ENCODE results near the gene UGT1A4. TPM values are rescaled to one million over a fixed set of nuclear protein-coding genes. Genes with fewer than 3 reads are reported as not detected.

Gene UGT1A4
- total RNA-seq, 1 experiment from 2014 or later, result not detected

DNA sequence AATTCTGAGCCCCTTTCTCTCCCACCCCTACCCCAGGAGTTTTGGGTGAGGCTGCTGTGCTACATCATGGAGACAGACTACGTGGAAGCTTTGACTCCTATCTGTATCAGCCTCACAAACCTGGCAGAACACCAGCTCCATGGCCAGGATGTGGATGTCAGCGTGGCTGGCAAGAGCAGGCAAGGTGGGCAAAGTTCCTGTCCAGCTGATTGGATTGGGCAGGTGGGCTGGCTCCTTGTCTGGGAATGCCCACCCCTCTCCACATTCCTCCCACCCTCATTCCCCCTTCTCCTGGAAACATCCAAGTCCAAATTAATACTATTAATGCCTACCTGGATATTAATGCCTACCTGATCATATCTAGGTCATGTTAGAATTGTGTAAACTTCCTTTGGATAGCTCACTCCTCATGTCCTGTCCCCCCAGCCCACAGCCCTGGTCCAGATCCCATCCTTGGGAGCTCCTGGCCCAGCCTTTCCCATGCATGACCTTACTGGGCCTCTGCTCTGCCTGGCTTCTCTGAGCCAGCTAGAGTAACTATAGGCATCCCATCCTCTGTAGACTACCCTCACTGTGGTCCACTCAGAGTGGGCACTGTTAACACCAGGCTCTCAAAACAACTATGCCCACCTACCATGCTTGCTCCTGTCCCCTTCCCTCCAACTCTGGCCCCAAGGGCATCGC is 83.7 kb downstream of the UGT1A4 start:
- in situ Hi-C loops (cut with HindIII; ENCODE audit: low sequenced_read_pairs), result no loop called here
- DNase-seq (ENCODE audit: low spot score), result no peak

DNA sequence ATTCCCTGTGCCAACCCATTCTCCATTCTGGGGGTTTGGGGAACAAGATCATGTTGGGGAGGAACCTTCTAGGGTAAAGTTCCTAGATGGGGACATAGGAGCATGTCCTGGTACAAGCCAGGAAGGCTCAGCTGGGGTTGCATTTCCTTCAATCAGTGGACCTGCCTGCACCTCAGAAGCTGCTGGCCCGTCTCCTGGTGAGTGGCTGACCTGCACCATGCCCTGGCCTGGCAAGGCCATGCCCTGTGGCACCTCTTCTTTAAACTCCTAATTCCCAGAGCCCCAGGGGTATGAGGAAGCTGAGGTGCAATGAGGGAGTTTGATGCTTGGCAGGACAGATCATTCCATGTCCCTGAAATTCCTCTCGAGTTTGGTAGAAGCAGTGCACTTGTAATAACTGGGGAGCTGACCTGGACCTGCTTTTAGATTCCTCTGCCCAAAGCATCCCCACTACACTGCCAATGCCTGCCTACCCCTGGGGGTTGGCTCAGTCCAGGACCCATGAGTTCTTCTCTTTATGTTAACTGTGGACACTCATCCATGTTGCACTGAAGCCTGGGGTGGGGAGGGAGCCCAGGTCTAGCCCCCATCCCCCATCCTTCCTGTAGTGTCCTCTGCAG is 84.9 kb downstream of the UGT1A4 start:
- in situ Hi-C loops (cut with HindIII; ENCODE audit: low sequenced_read_pairs), result no loop called here
- DNase-seq (ENCODE audit: low spot score), result no peak

DNA sequence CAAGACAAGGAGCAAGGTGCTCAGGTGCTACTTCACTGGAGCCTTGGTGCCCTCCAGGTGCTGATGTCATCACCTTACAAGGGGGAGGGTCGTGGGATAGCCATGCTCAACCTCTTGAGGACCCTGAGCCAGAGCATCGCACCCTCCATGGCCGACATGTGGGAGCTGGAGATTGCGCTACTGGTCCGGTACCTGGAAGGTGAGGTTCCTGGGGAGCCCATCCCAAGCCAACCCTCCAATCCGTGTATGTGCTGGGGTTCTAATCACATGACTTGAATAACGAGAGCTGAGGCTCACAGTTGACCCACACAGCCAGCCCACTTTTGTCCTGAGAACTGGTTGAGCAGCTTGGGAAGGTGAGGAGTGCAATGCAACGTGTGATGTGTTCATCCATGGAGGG is 85.5 kb downstream of the UGT1A4 start:
- no peak for DNase-seq (ENCODE audit: low spot score)
- in situ Hi-C loops (cut with HindIII; ENCODE audit: low sequenced_read_pairs), result no loop called here

DNA sequence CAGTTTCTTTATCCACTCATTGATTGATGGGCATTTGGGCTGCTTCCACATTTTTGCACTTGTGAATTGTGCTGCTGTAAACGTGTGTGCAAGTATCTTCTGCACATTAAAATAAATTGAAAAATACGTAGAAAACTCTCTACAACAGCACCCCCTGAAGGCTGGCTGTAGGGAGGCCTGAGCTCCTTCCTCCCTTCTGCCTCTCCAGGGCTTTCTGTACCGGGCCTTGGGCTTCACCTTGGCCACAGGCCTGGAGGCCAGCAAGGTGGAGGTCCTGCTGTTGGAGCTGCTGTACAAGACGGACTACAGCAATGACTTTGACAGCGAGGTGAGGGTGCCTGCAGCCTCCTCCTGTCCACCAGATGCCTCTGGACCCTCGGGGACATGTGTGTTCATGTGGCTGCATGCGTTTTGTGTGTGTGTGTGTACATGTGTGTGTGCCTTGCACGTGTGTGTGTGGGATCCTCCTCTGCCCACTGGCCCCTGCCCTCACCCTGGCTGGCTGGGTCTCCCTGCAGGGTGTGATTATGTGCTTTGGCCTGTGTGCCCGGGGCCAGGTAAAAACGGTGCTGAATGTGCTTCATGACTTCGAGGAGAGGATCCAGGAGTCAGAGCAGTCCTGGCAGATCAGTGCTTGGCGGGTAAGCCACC is 88.8 kb downstream of the UGT1A4 start:
- in situ Hi-C loops (cut with HindIII; ENCODE audit: low sequenced_read_pairs), result no loop called here

DNA sequence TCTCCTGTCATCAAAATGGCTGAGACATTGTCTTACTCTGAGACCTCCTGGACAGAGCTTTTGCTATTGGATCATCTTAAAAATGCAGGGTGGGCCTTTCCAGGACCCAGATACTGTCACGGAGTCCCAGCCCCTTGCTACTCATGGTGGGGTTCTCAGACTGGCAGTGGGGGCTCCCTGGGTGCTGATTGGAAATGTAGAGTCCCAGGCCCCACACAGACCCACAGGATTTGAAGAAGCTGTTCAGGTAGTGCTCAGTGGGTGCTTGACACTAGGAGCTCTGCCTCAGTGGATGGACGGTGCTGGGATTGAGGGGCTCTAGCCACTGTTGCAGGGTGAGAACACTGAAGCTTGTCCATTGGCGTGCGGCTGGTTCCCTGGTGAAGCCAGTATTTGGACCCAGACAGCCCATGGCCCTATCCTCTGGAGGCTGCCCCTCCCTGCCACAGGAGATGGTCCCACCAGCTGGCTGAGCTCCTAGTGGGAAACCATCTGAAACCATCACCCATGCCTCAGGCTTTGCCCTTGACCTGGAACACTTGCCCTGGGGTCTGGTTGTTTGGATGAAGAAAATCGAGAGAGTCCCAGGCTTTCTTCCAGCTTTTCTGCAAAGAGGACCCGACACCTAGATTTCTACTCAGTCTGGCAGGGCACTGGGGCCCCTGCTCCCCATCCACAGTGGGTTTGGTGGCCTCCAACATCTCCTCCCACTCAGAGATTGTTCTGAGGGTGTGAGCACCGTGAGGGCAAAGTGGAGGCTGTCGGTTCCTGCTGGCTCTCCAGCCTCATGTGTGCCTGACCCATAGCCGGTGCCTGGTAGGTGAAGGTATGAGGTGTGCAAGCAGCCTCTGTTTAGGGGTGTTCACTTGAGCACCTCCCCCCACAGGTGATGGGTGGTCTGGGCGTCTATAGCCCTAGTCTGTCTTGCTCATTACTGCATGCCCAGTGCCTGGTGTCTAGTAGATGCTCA is 89.7 kb downstream of the UGT1A4 start:
- in situ Hi-C loops (cut with HindIII; ENCODE audit: low sequenced_read_pairs), result no loop called here
- DNase-seq (ENCODE audit: low spot score), result no peak

More for the DNA sequence above, 88.8 kb downstream of the UGT1A4 start:
- DNase-seq (ENCODE audit: low spot score), result no peak

DNA sequence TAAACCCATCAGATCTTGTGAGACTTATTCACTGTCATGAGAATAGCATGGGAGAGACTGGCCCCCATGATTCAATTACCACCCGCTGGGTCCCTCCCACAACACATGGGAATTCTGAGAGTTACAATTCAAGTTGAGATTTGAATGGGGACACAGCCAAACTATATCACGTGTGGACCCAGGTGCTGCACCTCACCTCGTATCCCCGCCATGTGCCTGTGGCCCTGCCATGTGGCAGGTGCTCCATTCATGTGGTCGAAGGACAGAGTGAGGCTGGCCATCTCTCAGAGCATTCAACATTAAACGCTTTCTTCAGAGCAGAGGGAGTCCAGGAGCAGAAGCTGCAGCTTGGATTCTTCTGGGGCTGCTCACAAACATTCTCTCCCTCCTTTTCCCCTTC is 91.8 kb downstream of the UGT1A4 start:
- no peak for DNase-seq (ENCODE audit: low spot score)
- in situ Hi-C loops (cut with HindIII; ENCODE audit: low sequenced_read_pairs), result no loop called here

DNA sequence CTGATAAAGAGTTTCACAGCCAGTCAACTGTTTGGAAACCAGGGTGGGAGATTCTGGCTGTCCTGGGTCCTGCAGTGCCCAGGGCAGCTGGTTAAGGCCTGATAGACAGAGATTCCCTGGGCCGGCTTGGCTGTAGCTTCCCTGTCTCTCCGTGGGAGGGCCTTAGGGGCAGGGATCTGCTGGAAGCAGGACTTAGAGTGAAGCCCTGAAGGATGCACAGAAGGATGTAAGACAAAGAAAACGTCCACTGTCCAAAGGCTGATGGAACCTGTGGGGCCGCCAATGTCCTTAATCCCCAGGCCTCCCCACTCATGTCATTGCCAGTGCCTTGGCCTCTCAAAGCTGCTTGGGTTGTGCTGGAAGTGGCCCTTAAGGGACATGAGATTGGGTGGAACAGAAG is 92.6 kb downstream of the UGT1A4 start:
- in situ Hi-C loops (cut with HindIII; ENCODE audit: low sequenced_read_pairs), result no loop called here
- no peak for DNase-seq (ENCODE audit: low spot score)

DNA sequence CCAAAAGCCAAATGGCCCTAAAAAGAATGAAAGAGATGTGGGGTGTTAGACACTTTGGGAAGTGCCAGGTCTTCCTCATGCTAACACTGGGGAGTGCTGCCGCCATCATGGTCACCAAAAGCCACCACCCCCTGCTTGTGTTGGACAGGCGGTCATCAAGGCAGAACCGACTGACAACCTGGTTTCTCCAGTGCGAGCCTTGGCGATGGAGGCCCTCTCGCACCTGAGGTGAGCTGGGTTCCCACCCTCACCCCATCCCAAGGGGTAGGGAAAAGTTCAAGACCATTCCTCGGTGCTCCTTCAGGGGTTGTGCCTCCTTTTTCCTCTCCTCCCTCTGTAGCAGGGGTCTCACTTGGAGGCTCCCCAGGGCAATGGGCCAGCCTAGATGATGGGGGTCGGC is 93.2 kb downstream of the UGT1A4 start:
- in situ Hi-C loops (cut with HindIII; ENCODE audit: low sequenced_read_pairs), result no loop called here
- DNase-seq (ENCODE audit: low spot score), result no peak

DNA sequence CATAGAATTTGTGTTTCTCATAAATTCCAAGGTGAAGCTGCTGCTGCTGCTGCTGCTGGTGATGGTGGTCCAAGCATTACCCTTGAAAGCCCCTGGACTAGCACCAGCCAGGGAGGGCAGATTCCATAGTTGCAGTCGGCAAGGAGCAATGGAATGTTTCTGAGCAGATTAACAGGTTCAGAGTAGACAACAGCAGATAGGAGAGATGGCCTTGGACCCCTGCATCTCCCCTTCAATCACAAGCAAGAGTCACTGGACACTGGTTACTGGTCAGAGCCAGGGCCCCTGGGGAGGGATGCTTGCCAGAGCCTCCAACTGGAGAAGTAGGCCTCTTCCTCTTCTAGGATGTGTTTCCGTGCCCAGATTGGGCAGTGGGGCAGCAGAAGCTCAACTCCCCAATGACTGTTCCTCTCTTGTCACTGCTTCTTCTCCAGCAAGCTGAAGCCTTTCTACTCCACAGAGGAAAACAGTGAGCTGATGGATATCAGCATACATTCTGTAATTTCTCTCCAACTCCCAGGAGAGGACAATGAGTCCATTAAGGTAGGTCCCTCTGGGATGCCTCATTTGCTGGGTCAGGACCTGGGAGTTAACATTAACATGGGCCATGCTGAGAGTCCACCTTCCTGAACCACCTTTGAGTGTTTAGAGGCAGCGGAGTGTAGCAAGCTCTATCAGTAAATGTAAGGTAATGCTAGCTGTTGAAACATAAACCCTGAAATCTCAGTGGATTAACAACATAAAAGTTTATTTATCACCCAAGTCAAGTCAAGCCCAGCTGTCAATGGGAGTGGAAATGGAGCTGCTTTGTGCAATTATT is 94.9 kb downstream of the UGT1A4 start:
- DNase-seq (ENCODE audit: low spot score), result no peak
- in situ Hi-C loops (cut with HindIII; ENCODE audit: low sequenced_read_pairs), result no loop called here

DNA sequence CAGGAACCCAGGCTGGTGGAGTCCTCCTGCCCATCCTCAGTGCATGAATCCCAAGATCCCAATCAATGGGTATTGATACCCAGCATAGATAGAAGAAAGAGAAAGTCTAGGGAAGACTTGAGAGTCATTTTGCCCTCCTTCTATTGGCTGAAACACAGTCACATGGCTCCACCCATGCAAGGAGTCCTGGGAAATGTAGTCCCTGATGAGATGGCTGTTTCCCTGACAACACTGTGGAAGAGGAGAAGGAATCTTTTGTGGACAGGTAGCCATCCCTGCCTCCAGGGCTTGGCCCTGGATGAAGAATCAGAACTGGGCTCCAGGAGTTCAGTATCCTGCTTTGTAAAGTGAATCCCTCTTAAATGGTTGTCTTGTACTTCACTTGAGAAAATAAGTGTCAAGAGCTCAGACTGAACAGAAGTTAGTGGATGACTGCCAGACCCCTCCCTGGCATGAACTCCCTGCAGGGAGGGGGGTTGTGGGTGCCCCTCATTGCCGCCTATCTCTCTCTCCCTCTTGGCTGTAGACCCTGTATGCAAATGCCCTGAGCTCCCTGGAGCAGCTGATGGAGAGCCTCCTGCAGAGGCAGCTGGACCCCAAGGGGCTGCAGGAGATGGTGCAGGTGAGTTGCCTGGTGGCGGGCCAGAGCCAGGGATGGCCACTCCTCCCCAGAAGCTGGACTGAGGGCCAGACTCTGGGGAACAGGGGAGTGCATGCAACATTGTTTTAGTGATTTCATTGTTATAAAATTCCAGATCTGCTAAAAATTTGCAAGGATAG is 95.7 kb downstream of the UGT1A4 start:
- DNase-seq (ENCODE audit: low spot score), result no peak
- in situ Hi-C loops (cut with HindIII; ENCODE audit: low sequenced_read_pairs), result no loop called here

DNA sequence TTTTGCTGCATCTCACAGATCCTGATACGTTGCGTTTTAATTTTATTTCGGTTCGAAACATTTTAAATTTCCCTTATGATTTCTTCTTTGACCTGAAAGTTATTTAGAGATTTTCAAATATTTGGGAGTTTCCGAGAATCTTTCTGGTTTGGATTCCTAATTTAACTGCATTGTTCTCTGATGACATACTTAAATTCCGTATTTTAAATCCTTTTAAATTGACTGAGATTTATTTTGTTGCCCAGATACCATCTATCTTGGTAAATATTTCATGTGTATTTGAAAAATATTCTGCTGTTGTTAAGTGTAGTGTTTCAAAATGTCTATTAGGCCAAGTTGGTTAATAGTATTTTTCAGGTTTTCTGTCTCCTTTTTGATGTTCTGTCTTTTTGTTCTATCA is 97.3 kb downstream of the UGT1A4 start:
- DNase-seq (ENCODE audit: low spot score), result no peak
- in situ Hi-C loops (cut with HindIII; ENCODE audit: low sequenced_read_pairs), result no loop called here

DNA sequence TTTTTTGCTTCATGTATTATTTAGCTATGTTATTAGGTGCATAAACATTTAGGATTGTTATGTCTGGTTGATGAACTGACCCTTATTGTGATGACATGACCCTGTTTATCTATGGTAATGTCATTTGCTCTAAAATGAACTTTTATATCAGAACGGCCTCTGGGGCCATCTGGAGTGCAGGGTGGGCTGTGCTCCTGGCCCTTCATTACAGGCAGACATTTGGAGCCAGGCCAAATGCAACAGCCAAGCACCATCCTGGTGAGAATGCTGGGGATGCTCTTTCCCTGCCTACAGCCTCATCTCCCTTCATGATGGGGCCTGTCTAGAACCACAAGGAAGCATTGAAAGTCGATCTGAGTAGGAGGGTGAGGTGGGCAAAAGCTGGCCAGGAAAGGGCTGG is 97.8 kb downstream of the UGT1A4 start:
- in situ Hi-C loops (cut with HindIII; ENCODE audit: low sequenced_read_pairs), result no loop called here
- DNase-seq (ENCODE audit: low spot score), result no peak

DNA sequence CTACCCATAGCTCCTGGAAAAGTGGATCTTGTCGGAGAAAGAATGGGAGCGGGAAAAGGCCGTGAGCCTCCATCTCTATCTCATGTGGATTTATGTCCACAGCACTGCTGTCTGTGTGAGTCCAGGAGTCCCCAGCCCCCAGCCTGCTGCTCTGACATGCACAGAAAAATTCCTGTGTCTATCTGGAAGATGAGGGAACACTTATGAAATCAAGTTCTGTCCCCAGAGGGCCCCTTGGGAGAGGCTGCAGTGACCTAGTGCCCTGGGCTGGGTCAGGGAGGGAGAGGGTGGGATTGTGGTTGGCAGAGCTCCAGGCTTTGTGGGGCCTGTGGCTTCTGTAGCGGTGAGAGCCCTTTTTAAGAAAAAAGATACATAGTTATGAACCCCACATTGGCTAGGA is 98.2 kb downstream of the UGT1A4 start:
- no peak for DNase-seq (ENCODE audit: low spot score)
- in situ Hi-C loops (cut with HindIII; ENCODE audit: low sequenced_read_pairs), result no loop called here

DNA sequence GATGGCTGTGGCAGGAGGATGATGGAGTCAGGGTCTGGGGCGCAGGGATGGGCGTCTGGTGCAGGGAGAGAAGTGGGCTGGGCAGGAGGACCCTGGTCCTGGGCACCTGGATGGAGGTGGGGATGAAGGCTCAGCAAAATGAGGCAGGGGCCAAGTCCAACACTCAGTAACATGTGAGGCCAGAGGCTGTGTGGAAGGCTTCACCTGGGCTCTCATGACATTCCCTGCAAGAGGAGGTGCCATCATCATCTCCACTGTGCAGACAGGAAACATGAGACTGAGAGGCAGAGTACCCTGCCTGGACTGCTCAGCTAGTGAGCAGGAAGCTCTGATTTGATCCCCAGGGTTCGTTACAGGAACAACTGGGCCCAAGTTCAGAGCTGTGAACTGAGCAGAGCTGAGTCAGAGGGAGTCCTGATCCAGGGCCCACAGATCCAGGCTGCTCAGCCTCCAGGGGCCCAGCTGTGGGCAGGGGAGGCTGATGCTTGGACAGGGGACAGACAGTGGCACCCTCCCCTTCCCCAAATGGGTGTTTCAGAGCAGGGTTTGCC is 98.9 kb downstream of the UGT1A4 start:
- DNase-seq (ENCODE audit: low spot score), result no peak
- in situ Hi-C loops (cut with HindIII; ENCODE audit: low sequenced_read_pairs), result no loop called here

DNA sequence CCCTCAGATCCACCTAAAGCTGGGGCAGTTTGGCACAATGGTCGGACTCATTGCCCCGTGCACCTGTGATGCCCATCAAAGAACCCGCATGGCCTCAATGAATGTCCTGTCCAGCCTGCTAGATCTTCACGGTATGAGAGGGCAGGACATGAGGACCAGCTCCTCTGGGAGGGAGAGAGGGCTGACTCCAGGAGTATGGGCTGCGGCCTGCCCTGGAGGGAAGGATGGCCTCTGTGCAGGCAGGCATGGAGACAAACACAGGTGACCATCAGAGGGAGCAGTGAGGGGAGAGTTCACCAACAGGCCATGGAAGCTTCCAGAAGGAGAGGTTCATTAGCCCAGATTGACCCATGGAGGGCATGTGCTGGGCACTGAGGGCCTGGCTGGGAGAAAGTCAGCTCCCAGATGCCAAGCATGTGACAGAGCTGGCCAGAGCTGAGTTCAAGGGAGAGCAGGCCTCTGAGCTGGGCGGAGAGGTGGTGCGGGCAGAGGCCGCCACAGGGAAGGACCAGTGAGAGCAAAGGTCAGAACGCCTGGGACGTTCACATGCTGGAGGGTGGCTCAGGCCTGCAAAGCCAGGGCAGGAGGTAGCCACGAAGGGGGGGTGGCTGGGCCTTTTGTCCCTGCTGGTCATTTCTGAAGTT is 99.6 kb downstream of the UGT1A4 start:
- DNase-seq (ENCODE audit: low spot score), result no peak
- in situ Hi-C loops (cut with HindIII; ENCODE audit: low sequenced_read_pairs), result no loop called here

DNA sequence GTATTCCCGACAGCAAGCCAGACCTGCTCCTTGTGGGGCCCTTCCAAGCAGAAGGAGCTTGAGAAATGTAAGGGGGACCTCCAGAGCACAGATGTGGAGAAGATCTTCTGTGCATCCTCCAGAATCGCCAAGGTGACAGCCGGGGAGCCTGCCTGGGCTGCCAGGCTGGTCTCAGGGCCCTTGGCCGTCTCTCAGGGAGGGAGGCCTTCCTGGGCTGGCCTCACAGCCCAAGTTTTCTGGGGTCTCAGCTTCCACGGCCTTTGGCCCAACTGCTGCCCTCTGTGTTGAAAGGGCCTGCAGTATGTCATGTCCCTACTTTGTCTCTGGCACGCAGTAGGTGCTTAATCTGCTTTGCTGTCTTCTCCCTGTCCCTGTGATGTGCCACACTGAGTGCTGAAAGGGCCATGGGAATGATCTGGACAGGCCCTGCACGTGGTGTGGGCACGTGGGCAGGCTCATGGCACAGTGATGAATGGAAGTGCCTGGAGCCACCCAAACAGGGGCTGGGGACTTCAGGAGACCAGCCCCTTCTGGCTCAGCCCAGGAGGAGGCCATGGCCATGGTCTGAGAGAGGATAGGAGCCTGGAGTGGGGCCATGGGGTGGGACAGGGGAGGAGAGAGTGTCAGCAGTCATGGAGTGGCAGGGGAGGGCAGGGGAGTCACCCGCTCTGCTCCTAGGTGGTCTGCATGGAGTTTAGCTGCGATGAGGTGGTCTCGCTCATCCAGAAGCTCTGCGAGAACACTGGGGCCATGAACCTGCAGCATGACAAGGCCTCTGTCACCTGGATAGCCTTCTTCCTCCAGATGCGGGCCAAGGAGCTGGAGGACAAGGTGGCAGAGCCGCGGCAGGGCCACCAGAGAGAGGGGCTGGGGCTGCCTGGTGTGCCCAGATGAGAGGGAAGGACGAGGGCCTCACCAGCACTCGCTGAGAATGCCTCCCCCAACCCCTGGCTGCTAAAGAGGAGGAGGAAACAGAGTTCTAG is 100.4 kb downstream of the UGT1A4 start:
- in situ Hi-C loops (cut with HindIII; ENCODE audit: low sequenced_read_pairs), result no loop called here

More for the DNA sequence above, 100.4 kb downstream of the UGT1A4 start:
- no peak for DNase-seq (ENCODE audit: low spot score)

All from G401 (cell line).